SK-N-SH (cell line): ENCODE results near the gene ABHD17B. TPM values are rescaled to one million over a fixed set of nuclear protein-coding genes. Genes with fewer than 3 reads are reported as not detected.

Source experiments
- CTCF ChIA-PET: fragments of 300-600, 350-600 bp; formaldehyde crosslinking; extraction: SDS; loops from one replicate; lab custom pipeline; 2021; lab: Yijun Ruan, JAX
- POLR2A ChIA-PET: fragments of 350-600 bp; sonication (Branson Sonifier 250); formaldehyde crosslinking; extraction: SDS; loops from one replicate; lab custom pipeline; 2020; ENCODE audit warnings: antibody characterized with exemption, inconsistent platforms; lab: Yijun Ruan, JAX
- DNase-seq: peaks from one replicate; pipeline ENCODE4 v3.0.0; 2012
- H2AFZ ChIP-seq: fragments of 200-600 bp; sonication (generic); 2 replicates; pipeline ENCODE4 v1.8.1; 2016; ENCODE audit warnings: antibody characterized with exemption, mild to moderate bottlenecking, low read depth
- H3F3A ChIP-seq: fragments of 200-600 bp; sonication (generic); replicated peaks from 2 replicates; pipeline ENCODE3; 2016; ENCODE audit warnings: antibody characterized with exemption, mild to moderate bottlenecking; ENCODE audit not compliant: insufficient read depth
- H3K27ac ChIP-seq, 2 experiments: fragments of 200-500 bp in 1 of 2; fragments of 200-600 bp in 1 of 2; sonication (Bioruptor generic) in 1 of 2; sonication (generic), shearing (Covaris generic) in 1 of 2; 2 replicates each; pipeline versions ENCODE4 v1.5.1 to v1.6.1; 2014 to 2016; ENCODE audit warnings: low read depth in 2 of 2, inconsistent platforms in 1 of 2, low read length in 1 of 2, mild to moderate bottlenecking in 1 of 2, mixed read lengths in 1 of 2
- H3K27me3 ChIP-seq: fragments of 200-600 bp; sonication (generic), shearing (Covaris generic); 2 replicates; pipeline ENCODE4 v1.6.1; 2016; ENCODE audit warnings: mixed run types; ENCODE audit not compliant: insufficient read depth
- H3K36me3 ChIP-seq, 2 experiments: fragments of 200-500 bp in 1 of 2; fragments of 200-600 bp in 1 of 2; sonication (Bioruptor generic) in 1 of 2; sonication (generic) in 1 of 2; replicated peaks in 1 of 2; 2 replicates each; pipeline versions ENCODE3 to v1.5.1; 2014 to 2016; ENCODE audit warnings: low read length in 1 of 2, mild to moderate bottlenecking in 1 of 2; ENCODE audit not compliant: insufficient read depth in 2 of 2, control insufficient read depth in 1 of 2
- H3K4me1 ChIP-seq, 2 experiments: fragments of 200-500 bp in 1 of 2; fragments of 200-600 bp in 1 of 2; sonication (Bioruptor generic) in 1 of 2; sonication (generic), shearing (Covaris generic) in 1 of 2; 2 replicates each; pipeline versions ENCODE4 v1.5.1 to v1.6.1; 2014 to 2016; ENCODE audit warnings: low read depth in 1 of 2, low read length in 1 of 2, mixed run types in 1 of 2; ENCODE audit not compliant: insufficient read depth in 2 of 2, control insufficient read depth in 1 of 2
- H3K4me2 ChIP-seq: fragments of 200-600 bp; sonication (generic), shearing (Covaris generic); 2 replicates; pipeline ENCODE4 v1.6.1; 2017; ENCODE audit warnings: mixed run types
- H3K4me3 ChIP-seq, 2 experiments: fragments of 200-500 bp in 1 of 2; fragments of 200-600 bp in 1 of 2; sonication (Bioruptor generic) in 1 of 2; sonication (generic), shearing (Covaris generic) in 1 of 2; 2 replicates each; pipeline versions ENCODE4 v1.5.1 to v1.8.1; 2014 to 2016; ENCODE audit warnings: low read depth in 2 of 2, inconsistent platforms in 1 of 2, low read length in 1 of 2, mild to moderate bottlenecking in 1 of 2, mixed read lengths in 1 of 2, moderate library complexity in 1 of 2
- H3K79me2 ChIP-seq: fragments of 200-600 bp; sonication (generic); 2 replicates; pipeline ENCODE4 v1.8.1; 2017; ENCODE audit warnings: mild to moderate bottlenecking; ENCODE audit not compliant: insufficient read depth
- H3K9ac ChIP-seq: fragments of 200-600 bp; sonication (generic); 2 replicates; pipeline ENCODE4 v1.6.1; 2017; ENCODE audit warnings: mixed run types
- H3K9me2 ChIP-seq: fragments of 200-600 bp; sonication (generic); 2 replicates; pipeline ENCODE4 v1.6.1; 2017; ENCODE audit warnings: mixed run types
- H3K9me3 ChIP-seq: fragments of 200-600 bp; sonication (generic); 2 replicates; pipeline ENCODE4 v1.6.1; 2017; ENCODE audit warnings: mixed run types, mild to moderate bottlenecking, moderate library complexity
- H4K20me1 ChIP-seq: fragments of 200-600 bp; sonication (generic); 2 replicates; pipeline ENCODE4 v1.6.1; 2017; ENCODE audit warnings: mild to moderate bottlenecking, mixed run types; ENCODE audit not compliant: insufficient read depth
- CHD2 ChIP-seq: fragments of 150-350 bp; IDR thresholded peaks from 2 replicates; pipeline ENCODE4 v1.6.1; 2018; ENCODE audit warnings: low read length; ENCODE audit not compliant: partially characterized antibody
- ELF1 ChIP-seq: IDR thresholded peaks from 2 replicates; pipeline ENCODE4 v1.4.0; 2012
- EZH2phosphoT487 ChIP-seq: fragments of 200-600 bp; sonication (generic); IDR thresholded peaks from 2 replicates; pipeline ENCODE4 v1.6.1; 2017; ENCODE audit warnings: low read depth, mixed run types, mild to moderate bottlenecking, antibody characterized with exemption, moderate library complexity, borderline replicate concordance
- GABPA ChIP-seq: IDR thresholded peaks from 2 replicates; pipeline ENCODE4 v1.4.0; 2012; ENCODE audit warnings: low read depth, mild to moderate bottlenecking
- GATA2 ChIP-seq: sonication (generic); formaldehyde crosslinking; IDR thresholded peaks from 2 replicates; pipeline ENCODE4 v1.5.0; 2020; ENCODE audit warnings: mild to moderate bottlenecking, missing genetic modification reagents
- IRF3 ChIP-seq: fragments of 150-350 bp; IDR thresholded peaks from 2 replicates; pipeline ENCODE4 v1.6.1; 2016; ENCODE audit warnings: mild to moderate bottlenecking, low read depth, low read length
- JUND ChIP-seq: IDR thresholded peaks from 2 replicates; pipeline ENCODE4 v1.4.0; 2012
- MEF2A ChIP-seq: IDR thresholded peaks from 2 replicates; pipeline ENCODE4 v1.4.0; 2012; ENCODE audit warnings: low read depth, borderline replicate concordance
- MXI1 ChIP-seq: IDR thresholded peaks from 2 replicates; pipeline ENCODE4 v1.6.1; 2012; ENCODE audit warnings: mild to moderate bottlenecking, low read depth, low read length, improper control_type of control experiment
- NFIC ChIP-seq: IDR thresholded peaks from 2 replicates; pipeline ENCODE4 v1.4.0; 2012; ENCODE audit warnings: borderline replicate concordance
- POLR2AphosphoS5 ChIP-seq: IDR thresholded peaks from 2 replicates; pipeline ENCODE4 v1.6.1; 2012; ENCODE audit warnings: low read depth, low read length
- RCOR1 ChIP-seq: fragments of 150-350 bp; IDR thresholded peaks from 2 replicates; pipeline ENCODE4 v1.6.1; 2017; ENCODE audit warnings: antibody characterized with exemption, low read length
- RFX5 ChIP-seq: IDR thresholded peaks from 2 replicates; pipeline ENCODE4 v1.6.1; 2012; ENCODE audit warnings: mild to moderate bottlenecking, improper control_type of control experiment, low read length
- RXRA ChIP-seq: IDR thresholded peaks from 2 replicates; pipeline ENCODE4 v1.4.0; 2012; ENCODE audit warnings: low read depth, mild to moderate bottlenecking, borderline replicate concordance
- SMC3 ChIP-seq: IDR thresholded peaks from 2 replicates; pipeline ENCODE4 v1.6.1; 2012; ENCODE audit warnings: low read depth, low read length, improper control_type of control experiment
- TCF12 ChIP-seq: IDR thresholded peaks from 2 replicates; pipeline ENCODE4 v1.4.0; 2012
- TEAD4 ChIP-seq: IDR thresholded peaks from 2 replicates; pipeline ENCODE4 v1.4.0; 2012; ENCODE audit warnings: mild to moderate bottlenecking, borderline replicate concordance; ENCODE audit not compliant: insufficient read depth
- WGBS: methylation state at CpG from one replicate; pipeline ENCODE4 v1.1.6; 2017; ENCODE audit warnings: low lambda C conversion rate; 5-methylcytosine and 5-hydroxymethylcytosine counted together
- polyA plus RNA-seq, 3 experiments: library from polyadenylated mRNA; depleted of rRNA; stranded (reverse); fragments of >200 nt; gene quantifications; 2 replicates each; pipeline ENCODE4 v1.2.3, GENCODE V29; 2012
- TF ChIP-seq, protein P1 (sequence below): fragments of 200-600 bp; sonication (generic); IDR thresholded peaks from 2 replicates; pipeline ENCODE4 v1.6.1; 2017; ENCODE audit warnings: antibody characterized with exemption, mild to moderate bottlenecking, moderate library complexity
- TF ChIP-seq, protein P2 (sequence below): IDR thresholded peaks from 2 replicates; pipeline ENCODE4 v1.4.0; 2012; ENCODE audit warnings: low read depth
- TF ChIP-seq, protein P3 (sequence below): IDR thresholded peaks from 2 replicates; pipeline ENCODE4; 2012

Gene ABHD17B
- polyA plus RNA-seq, 1 of the 3 experiments (the other 2 are of a cell fraction), result 7.3 TPM

DNA sequence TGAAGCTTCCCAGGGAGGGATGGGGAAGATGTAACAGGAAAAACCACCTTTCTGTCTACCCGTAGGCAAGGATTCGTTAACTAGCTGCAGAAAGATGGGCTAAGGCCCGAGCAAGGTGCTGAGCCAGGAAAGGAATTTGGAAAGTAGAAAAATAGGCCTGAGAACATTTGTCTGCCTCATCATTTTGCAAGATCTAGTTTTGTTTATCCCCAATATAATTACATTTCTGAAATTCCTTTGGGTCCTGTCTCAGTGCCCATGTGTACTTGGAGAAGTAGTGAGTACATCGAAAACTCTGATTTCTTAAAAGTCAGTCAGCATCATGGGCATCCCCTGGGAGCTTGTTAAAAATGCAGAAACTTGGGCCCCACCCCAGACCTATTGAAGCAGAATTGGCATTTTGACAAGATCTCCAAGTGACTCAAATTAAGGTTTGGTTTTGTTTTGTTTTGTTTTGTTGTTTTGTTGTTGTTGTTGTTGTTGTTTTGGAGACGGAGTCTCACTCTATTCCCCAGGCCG is 90.5 kb downstream of the ABHD17B start:
- no peak for DNase-seq
- TF ChIP-seq TCF12 (no peak), NFIC (no peak), TEAD4 (no peak), RFX5 (no peak), IRF3 (no peak), CHD2 (no peak), MEF2A (no peak), GABPA (no peak), ELF1 (no peak), RXRA (no peak), RCOR1 (no peak), JUND (no peak), SMC3 (no peak), EZH2phosphoT487 (no peak), POLR2AphosphoS5 (no peak), MXI1 (no peak), GATA2 (no peak)
- TF ChIP-seq, protein P1, sequence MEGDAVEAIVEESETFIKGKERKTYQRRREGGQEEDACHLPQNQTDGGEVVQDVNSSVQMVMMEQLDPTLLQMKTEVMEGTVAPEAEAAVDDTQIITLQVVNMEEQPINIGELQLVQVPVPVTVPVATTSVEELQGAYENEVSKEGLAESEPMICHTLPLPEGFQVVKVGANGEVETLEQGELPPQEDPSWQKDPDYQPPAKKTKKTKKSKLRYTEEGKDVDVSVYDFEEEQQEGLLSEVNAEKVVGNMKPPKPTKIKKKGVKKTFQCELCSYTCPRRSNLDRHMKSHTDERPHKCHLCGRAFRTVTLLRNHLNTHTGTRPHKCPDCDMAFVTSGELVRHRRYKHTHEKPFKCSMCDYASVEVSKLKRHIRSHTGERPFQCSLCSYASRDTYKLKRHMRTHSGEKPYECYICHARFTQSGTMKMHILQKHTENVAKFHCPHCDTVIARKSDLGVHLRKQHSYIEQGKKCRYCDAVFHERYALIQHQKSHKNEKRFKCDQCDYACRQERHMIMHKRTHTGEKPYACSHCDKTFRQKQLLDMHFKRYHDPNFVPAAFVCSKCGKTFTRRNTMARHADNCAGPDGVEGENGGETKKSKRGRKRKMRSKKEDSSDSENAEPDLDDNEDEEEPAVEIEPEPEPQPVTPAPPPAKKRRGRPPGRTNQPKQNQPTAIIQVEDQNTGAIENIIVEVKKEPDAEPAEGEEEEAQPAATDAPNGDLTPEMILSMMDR, result no peak
- TF ChIP-seq, protein P2, sequence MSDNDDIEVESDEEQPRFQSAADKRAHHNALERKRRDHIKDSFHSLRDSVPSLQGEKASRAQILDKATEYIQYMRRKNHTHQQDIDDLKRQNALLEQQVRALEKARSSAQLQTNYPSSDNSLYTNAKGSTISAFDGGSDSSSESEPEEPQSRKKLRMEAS, result no peak
- TF ChIP-seq, protein P3, sequence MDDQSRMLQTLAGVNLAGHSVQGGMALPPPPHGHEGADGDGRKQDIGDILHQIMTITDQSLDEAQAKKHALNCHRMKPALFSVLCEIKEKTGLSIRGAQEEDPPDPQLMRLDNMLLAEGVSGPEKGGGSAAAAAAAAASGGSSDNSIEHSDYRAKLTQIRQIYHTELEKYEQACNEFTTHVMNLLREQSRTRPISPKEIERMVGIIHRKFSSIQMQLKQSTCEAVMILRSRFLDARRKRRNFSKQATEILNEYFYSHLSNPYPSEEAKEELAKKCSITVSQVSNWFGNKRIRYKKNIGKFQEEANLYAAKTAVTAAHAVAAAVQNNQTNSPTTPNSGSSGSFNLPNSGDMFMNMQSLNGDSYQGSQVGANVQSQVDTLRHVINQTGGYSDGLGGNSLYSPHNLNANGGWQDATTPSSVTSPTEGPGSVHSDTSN, result no peak
- TF ChIP-seq, all 33 proteins: peak for 0
- no peaks in the 10 kb centered on the region; a peak in 1 of 4 replicates for H3K4me1 ChIP-seq
- no peaks in the 10 kb centered on the region for H3K9me2 ChIP-seq
- H3K27me3 ChIP-seq, result no peaks in the 10 kb centered on the region
- no peaks in the 10 kb centered on the region for H3K9me3 ChIP-seq
- H3F3A ChIP-seq, result no peaks in the 10 kb centered on the region
- no peaks in the 10 kb centered on the region for H3K36me3 ChIP-seq
- H3K4me2 ChIP-seq, result no peak overlapping the region
- CTCF ChIA-PET, result interaction anchor here (1.5 to 5.3 kb wide), 7 partner anchors 15 to 451 kb away, joined by 3 to 67 read pairs (median 6); no protein-coding TSS in a partner anchor
- no peak overlapping the region for H3K4me3 ChIP-seq
- no peaks in the 10 kb centered on the region for H3K79me2 ChIP-seq
- H4K20me1 ChIP-seq, result no peaks in the 10 kb centered on the region
- H2AFZ ChIP-seq, result no peak overlapping the region
- H3K27ac ChIP-seq, result no peak overlapping the region
- WGBS, result 54% methylated on average over 6 of the region's 6 CpGs
- H3K9ac ChIP-seq, result no peak overlapping the region
- POLR2A ChIA-PET, result no interaction called here
